Skeletal muscle cell (primary cell): ENCODE data around the gene GAK.

Experiments used
- DNase-seq: peaks from one replicate; pipeline ENCODE4 v3.0.0-alpha.2; 2010; ENCODE audit warnings: low read depth
- H3K4me3 ChIP-seq: 2 replicates; pipeline ENCODE4 v1.5.1; 2011; ENCODE audit warnings: low read depth, mild to moderate bottlenecking, control low read depth, low read length, moderate library complexity

GAK gene

GRCh38 chr4:912548-913279 is 19.4 kb downstream of the GAK start:
- DNase-seq = no peak
- H3K4me3 ChIP-seq = no peak overlapping the region

GRCh38 chr4:911871-912490 is 20.1 kb downstream of the GAK start:
- no peak overlapping the region for H3K4me3 ChIP-seq
- no peak for DNase-seq

DNA sequence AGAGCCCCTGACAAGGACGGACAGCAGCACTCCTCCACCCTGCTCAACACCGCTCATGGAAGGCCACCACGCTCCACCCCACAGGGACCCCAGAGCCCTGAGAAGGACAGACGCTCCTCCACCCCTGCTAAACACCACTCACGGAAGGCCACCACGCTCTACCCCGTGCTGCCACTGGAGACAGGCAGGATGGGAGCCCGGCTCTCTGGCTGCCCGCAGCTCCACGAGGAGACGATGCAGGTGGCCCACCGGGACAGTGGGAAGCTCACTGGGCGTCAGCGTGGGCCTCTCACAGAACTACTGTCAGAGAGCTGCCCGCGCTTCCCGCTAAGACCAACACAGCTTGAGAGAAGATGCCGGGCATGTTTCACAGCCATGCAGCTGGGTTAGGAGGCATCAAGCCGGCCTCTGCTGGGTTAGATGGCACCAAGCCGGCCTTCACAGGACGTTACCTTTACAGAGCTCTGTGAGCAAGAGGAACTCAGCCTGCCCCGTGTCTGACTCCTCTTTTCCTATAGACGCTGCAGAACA is 20.8 kb downstream of the GAK start:
- H3K4me3 ChIP-seq = no peak overlapping the region
- DNase-seq = no peak

- DNase-seq = no peak
- H3K4me3 ChIP-seq = no peak overlapping the region
Measured at GRCh38 chr4:910366-911091, 21.6 kb downstream of the GAK start.

- no peak overlapping the region for H3K4me3 ChIP-seq
- no peak for DNase-seq
Measured at GRCh38 chr4:909821-910220, 22.3 kb downstream of the GAK start.

GRCh38 chr4:909131-909571 is 23.0 kb downstream of the GAK start:
- no peak overlapping the region for H3K4me3 ChIP-seq
- DNase-seq = no peak

DNA sequence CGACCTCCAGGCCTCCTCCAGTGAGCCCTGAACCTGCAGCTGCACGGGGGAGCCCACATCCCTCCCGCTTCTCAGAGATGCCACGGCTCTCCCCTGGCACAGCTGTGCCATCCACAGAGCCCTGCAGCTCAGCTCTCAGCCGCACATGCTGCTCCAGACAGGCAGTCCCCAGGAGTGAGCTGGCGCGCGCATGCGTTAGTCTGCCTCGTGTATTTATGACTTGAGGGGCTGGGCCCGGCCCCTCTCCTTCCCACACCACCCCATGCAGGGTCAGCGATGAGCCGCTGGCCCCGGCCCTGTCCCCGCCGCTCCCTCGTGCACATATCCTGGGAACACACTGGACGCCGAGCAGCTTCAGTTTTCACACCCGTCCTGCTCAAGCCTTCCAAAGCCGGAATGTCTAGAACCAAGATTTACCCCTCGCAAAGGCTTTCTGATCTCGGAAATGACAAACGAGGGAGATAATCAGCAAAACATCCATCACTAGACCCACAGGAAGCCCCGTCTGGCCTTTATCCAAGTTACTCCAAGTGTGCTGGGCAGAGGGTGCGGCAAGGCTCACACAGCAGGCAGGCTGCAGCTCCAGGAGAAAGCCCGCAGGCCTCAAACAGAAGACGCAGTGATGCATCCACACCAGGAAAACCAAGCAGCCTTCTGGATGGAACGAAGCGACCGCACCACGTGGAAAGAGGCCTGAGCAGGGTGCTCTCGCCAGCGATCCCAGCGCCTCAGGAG is 24.3 kb downstream of the GAK start:
- no peak overlapping the region for H3K4me3 ChIP-seq
- DNase-seq = peak; percentile 29

- no peak overlapping the region for H3K4me3 ChIP-seq
- DNase-seq = no peak
Measured at GRCh38 chr4:907103-907400, 25.1 kb downstream of the GAK start.

- DNase-seq = no peak
- no peak overlapping the region for H3K4me3 ChIP-seq
Measured at GRCh38 chr4:906339-907102, 25.6 kb downstream of the GAK start.

DNA sequence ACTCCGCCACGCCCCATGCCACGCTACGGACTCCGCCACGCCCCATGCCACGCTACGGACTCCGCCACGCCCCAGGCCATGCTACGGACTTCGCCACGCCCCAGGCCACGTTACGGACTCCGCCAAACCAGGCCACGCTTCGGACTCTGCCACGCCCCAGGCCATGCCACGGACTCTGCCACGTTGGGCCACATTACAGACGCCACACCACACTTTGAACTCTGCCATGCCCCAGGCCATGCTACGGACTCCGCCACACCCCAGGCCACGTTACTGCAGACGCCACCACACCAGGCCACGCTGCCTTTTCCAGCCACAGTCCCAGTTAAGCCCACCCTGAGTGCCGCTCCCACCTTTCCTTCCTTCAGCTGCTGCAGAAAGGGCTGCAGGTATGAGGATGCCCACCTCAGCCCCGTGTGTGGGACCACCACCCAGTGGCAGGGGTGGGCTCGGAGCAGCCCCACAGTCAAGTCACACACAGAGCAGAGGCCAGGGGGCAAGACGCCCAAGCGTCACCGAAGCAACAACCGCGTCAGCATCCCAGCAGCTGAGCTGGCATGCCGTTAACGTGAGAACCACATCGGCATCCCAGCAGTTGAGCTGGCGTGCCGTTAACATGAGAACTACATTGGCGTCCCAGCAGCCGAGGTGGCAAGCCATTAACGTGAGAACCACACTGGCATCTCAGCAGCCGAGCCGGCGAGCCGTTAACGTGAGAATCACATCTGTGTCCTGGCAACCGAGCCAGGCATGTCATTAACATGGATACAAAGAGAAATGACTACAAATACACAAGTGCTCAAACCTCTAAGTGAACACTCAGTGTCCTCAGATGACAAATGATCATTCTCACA is 26.4 kb downstream of the GAK start:
- no peak overlapping the region for H3K4me3 ChIP-seq
- DNase-seq = no peak

- no peak for DNase-seq
- H3K4me3 ChIP-seq = no peak overlapping the region
Measured at GRCh38 chr4:903066-904046, 28.8 kb downstream of the GAK start.

- DNase-seq = no peak
- H3K4me3 ChIP-seq = no peak overlapping the region
Measured at GRCh38 chr4:901192-901910, 30.8 kb downstream of the GAK start.

- no peak overlapping the region for H3K4me3 ChIP-seq
- DNase-seq = no peak
Measured at GRCh38 chr4:900721-901120, 31.4 kb downstream of the GAK start.

DNA sequence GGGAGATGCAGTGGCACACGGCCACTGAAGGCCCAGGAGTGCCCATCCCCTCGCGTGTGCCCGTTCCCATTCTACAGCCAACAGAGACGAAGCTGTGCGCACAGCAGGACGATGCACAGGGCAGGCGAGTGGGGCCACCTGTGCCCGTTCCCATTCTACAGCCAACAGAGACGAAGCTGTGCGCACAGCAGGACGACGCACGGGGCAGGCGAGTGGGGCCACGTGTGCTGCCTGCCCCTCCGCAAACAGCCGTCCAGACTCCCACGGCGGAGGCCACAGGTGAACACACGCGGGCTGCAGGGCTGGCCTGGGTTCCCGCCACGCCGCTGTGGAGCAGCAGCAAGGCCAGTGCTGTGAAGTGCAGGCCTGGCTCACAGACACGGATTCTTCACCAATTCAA is 32.0 kb downstream of the GAK start:
- no peak overlapping the region for H3K4me3 ChIP-seq
- DNase-seq = no peak

- no peak overlapping the region for H3K4me3 ChIP-seq
- DNase-seq = no peak
Measured at GRCh38 chr4:899556-899906, 32.6 kb downstream of the GAK start.

DNA sequence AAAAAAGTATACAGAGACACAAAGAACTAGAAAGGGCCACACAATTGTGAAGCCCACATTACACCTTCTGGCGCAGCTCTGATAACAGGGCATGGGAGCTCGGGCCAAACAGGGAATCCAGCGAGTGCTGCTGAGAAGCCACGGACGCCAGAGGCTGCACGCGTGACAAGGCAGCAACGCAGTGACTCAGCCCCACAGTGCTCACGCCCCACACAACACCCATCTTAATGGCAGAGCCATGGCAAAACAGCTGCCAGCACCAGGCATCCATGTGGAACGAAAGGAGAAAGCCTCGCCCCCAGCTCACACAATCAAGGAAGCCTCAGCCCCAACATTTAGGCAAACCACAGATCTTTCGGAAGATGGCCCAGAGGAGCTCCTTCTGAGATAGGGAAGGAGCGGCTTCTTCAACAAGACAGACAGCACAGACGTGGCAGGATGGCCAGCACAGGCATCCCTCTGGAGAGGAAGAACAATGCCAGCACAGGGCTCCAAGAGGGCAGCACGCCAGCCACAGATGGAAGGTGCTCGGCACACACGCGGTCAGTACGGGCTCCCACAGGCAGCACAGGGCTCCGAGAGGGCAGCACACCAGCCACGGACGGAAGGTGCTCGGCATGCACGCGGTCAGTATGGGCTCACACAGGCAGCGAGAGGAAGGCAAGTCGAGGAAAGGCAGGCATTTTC is 33.1 kb downstream of the GAK start:
- DNase-seq = no peak
- H3K4me3 ChIP-seq = no peak overlapping the region
